ENCODE results near the gene CNTN4. TPM values are rescaled to one million over a fixed set of nuclear protein-coding genes. Genes with fewer than 3 reads are reported as not detected.

Gene CNTN4
- total RNA-seq, 6 experiments from 2014 or later, result 1.5 to 3.9 (median 1.7) TPM

DNA sequence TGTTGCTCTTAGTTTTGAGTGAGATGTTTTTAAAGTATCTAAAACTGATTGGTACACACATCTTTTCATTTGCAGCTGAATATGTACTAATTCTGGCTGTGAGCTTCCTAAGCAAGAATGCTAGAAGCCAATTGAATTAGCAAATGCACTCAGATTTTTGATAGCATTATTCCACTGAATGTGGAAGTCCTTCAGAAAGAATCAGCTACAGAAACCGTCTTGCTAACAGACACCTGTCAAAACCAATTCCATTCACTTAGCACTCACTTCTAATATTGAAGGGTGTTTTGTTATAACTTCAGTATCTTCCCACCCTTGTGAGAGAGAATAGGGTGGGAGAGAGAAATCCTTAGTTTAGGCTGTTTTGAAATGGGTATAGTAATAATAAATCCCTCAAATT is 693.8 kb downstream of the CNTN4 start:
- H3K36me3 ChIP-seq, result no peaks in the 10 kb centered on the region
- no peaks in the 10 kb centered on the region for H3K4me1 ChIP-seq
- TF ChIP-seq, protein P1, sequence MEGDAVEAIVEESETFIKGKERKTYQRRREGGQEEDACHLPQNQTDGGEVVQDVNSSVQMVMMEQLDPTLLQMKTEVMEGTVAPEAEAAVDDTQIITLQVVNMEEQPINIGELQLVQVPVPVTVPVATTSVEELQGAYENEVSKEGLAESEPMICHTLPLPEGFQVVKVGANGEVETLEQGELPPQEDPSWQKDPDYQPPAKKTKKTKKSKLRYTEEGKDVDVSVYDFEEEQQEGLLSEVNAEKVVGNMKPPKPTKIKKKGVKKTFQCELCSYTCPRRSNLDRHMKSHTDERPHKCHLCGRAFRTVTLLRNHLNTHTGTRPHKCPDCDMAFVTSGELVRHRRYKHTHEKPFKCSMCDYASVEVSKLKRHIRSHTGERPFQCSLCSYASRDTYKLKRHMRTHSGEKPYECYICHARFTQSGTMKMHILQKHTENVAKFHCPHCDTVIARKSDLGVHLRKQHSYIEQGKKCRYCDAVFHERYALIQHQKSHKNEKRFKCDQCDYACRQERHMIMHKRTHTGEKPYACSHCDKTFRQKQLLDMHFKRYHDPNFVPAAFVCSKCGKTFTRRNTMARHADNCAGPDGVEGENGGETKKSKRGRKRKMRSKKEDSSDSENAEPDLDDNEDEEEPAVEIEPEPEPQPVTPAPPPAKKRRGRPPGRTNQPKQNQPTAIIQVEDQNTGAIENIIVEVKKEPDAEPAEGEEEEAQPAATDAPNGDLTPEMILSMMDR (IDR thresholded peaks at IDR 0.05), result no peak
- H3K27ac ChIP-seq, result no peak overlapping the region
- no peaks in the 10 kb centered on the region for H3K27me3 ChIP-seq
- DNase-seq (no peak), ATAC-seq (no peak)
- H3K9me3 ChIP-seq, result no peaks in the 10 kb centered on the region
- WGBS (ENCODE audit: insufficient coverage, low coverage, low lambda C conversion rate, missing lambda C conversion rate), result 69% methylated on average over 1 of the region's 1 CpG
- intact Hi-C loops (cut with DNase I), result no loop called here
- no peak overlapping the region for H3K4me3 ChIP-seq

DNA sequence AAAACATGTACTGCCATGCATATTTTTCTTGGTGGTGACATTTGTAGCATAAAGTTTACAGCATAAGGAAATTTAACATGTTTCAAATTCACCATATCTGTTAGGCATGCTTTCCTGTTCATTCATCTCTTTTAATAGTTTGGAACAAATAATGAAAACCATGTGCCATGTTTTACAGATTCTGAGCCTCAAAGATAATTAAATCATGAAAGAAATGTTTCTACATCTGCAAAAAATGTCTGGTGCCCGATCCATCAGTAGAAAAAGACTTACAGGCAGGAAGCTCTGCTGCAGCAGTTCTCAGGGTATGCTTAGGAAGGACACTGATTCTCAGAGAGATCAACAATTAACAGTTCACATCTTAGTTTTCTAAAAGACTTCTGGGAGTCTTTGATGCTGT is 695.3 kb downstream of the CNTN4 start:
- DNase-seq (no peak), ATAC-seq (no peak)
- Histone ChIP-seq H3K27me3 (no peaks in the 10 kb centered on the region), H3K4me3 (no peak overlapping the region), H3K36me3 (no peaks in the 10 kb centered on the region), H3K27ac (no peak overlapping the region), H3K9me3 (no peaks in the 10 kb centered on the region), H3K4me1 (no peaks in the 10 kb centered on the region)
- intact Hi-C loops (cut with DNase I), result no loop called here
- 69% methylated on average over 1 of the region's 1 CpG for WGBS (ENCODE audit: insufficient coverage, low coverage, low lambda C conversion rate, missing lambda C conversion rate)
- TF ChIP-seq, protein P1 (IDR thresholded peaks at IDR 0.05), result no peak
- no peak for TF ChIP-seq POLR2A (IDR thresholded peaks at IDR 0.05)

DNA sequence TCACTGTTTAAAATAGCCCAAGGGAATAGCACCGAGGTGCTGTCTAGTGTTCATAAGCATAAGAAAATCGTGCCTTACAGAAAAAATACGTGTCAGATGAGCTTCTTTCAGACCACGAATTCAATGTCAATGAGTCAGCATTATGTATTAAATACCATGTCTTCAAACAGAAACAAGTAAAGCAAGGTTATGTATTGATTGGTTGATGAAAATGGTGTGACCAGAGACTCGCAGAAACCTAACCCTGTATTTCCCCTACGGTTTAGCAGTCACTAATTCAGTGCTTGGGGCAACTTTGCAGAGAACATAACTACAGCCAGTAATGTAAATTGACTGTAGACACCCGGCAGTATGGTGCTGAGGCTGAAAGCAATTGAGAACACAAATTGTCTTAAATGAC is 703.8 kb downstream of the CNTN4 start:
- Histone ChIP-seq H3K9me3 (no peaks in the 10 kb centered on the region), H3K27me3 (no peaks in the 10 kb centered on the region), H3K36me3 (no peaks in the 10 kb centered on the region), H3K4me3 (no peak overlapping the region), H3K27ac (no peak overlapping the region), H3K4me1 (no peaks in the 10 kb centered on the region)
- TF ChIP-seq, protein P1 (IDR thresholded peaks at IDR 0.05), result no peak
- TF ChIP-seq POLR2A (IDR thresholded peaks at IDR 0.05), result no peak
- DNase-seq (no peak), ATAC-seq (no peak)
- intact Hi-C loops (cut with DNase I), result no loop called here
- WGBS (ENCODE audit: insufficient coverage, low coverage, low lambda C conversion rate, missing lambda C conversion rate), result 43% methylated on average over 7 of the region's 7 CpGs

DNA sequence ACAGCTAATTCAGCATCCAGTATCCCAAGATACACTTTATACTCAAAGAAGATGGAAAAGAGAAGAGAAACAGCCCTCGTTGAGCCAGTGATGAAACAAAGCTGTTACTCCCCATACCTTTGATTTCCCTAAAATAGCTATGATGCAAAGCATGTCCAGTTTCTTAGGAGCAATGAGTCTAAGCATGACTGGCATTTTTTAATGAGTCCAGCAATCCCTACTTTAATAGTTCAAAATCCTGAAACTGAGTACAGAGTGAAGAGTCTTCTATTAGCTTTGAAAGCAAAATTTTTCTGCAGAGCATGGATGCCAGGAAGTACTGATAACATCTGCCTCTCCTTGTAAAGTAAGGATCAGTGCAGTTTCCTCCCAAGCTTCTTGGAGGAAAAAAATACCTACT is 708.8 kb downstream of the CNTN4 start:
- intact Hi-C loops (cut with DNase I), result no loop called here
- no peaks in the 10 kb centered on the region for H3K36me3 ChIP-seq
- DNase-seq (no peak), ATAC-seq (no peak)
- no peak overlapping the region for H3K27ac ChIP-seq
- no peak overlapping the region for H3K4me3 ChIP-seq
- TF ChIP-seq, protein P1 (IDR thresholded peaks at IDR 0.05), result no peak
- no peak for TF ChIP-seq POLR2A (IDR thresholded peaks at IDR 0.05)
- no peaks in the 10 kb centered on the region for H3K9me3 ChIP-seq
- 33% methylated on average over 1 of the region's 1 CpG for WGBS (ENCODE audit: insufficient coverage, low coverage, low lambda C conversion rate, missing lambda C conversion rate)
- no peaks in the 10 kb centered on the region for H3K4me1 ChIP-seq
- no peaks in the 10 kb centered on the region for H3K27me3 ChIP-seq

DNA sequence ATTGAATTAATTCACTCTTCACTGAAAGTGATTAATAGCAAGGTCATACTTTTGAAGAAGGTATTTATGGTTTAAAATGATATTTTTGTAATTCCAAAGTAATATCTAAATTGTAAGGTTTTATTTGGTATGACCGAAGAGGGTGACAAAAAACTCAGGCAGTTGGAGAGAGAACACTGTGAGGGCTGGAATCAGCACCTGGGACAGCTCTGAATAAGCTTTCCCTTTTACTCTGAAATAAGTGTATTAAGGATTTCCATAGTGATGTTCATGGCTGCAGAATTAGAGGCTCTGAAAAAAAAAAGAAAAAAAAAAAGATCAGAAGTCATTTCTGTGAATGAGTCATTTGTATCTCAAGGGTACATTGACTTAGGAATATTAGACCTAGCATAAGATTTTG is 712.1 kb downstream of the CNTN4 start:
- no peaks in the 10 kb centered on the region for H3K36me3 ChIP-seq
- DNase-seq, result no peak
- H3K9me3 ChIP-seq, result no peaks in the 10 kb centered on the region
- TF ChIP-seq, protein P1 (IDR thresholded peaks at IDR 0.05), result no peak
- no peak for TF ChIP-seq POLR2A (IDR thresholded peaks at IDR 0.05)
- WGBS (ENCODE audit: insufficient coverage, low coverage, low lambda C conversion rate, missing lambda C conversion rate), result 50% methylated on average over 1 of the region's 1 CpG
- no peaks in the 10 kb centered on the region for H3K4me1 ChIP-seq
- no peaks in the 10 kb centered on the region for H3K27me3 ChIP-seq
- H3K4me3 ChIP-seq, result no peak overlapping the region
- intact Hi-C loops (cut with DNase I), result no loop called here
- H3K27ac ChIP-seq, result no peak overlapping the region
- ATAC-seq, result peak in 2 of 4 donors; percentile 32 to 39

All from right lobe of liver (tissue), 6 donors.